ENCODE results near the gene SREK1IP1. TPM values are rescaled to one million over a fixed set of nuclear protein-coding genes. Genes with fewer than 3 reads are reported as not detected.

SREK1IP1 gene
- total and polyA plus RNA-seq, 12 donors, result 5.5 to 25.9 (median 12.5) TPM

DNA sequence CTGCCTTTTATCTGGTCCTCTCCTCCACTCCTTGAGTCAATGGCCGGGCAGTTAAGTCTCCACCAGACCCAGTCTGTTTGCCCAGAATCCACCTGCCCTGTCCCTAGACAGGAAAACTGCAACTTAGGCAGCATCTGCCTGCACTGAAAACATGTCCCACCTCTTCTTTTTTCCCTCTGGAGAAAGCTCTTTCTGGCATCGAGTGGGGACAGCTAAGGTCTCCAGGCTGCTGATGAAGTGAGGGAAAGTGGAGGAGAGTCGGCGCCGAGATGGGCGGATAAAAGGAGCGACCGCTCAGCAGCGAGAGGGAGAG, 78.4 kb downstream of the SREK1IP1 start:
- peak overlapping the region in 8 of 10 donors; percentile 17 to 45 (median 36) for H3K4me3 ChIP-seq
- H3K4me1 ChIP-seq, result peaks cover 0 to 12% (median 11%) of the 10 kb centered on the region in 9 donors
- H3K36me3 ChIP-seq, result no peaks in the 10 kb centered on the region
- intact Hi-C loops (cut with DNase I), result no loop called here
- H3K27me3 ChIP-seq, result peaks cover 7 to 63% (median 50%) of the 10 kb centered on the region in 7 donors
- TF ChIP-seq, protein P1, sequence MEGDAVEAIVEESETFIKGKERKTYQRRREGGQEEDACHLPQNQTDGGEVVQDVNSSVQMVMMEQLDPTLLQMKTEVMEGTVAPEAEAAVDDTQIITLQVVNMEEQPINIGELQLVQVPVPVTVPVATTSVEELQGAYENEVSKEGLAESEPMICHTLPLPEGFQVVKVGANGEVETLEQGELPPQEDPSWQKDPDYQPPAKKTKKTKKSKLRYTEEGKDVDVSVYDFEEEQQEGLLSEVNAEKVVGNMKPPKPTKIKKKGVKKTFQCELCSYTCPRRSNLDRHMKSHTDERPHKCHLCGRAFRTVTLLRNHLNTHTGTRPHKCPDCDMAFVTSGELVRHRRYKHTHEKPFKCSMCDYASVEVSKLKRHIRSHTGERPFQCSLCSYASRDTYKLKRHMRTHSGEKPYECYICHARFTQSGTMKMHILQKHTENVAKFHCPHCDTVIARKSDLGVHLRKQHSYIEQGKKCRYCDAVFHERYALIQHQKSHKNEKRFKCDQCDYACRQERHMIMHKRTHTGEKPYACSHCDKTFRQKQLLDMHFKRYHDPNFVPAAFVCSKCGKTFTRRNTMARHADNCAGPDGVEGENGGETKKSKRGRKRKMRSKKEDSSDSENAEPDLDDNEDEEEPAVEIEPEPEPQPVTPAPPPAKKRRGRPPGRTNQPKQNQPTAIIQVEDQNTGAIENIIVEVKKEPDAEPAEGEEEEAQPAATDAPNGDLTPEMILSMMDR (IDR thresholded peaks at IDR 0.05), result no peak
- ATAC-seq, result no peak
- no peaks in the 10 kb centered on the region for H3K9me3 ChIP-seq
- 1% methylated on average over 9 of the region's 9 CpGs for WGBS, 2 donors
- DNase-seq, result no peak
- H3K27ac ChIP-seq, result no peak overlapping the region

DNA sequence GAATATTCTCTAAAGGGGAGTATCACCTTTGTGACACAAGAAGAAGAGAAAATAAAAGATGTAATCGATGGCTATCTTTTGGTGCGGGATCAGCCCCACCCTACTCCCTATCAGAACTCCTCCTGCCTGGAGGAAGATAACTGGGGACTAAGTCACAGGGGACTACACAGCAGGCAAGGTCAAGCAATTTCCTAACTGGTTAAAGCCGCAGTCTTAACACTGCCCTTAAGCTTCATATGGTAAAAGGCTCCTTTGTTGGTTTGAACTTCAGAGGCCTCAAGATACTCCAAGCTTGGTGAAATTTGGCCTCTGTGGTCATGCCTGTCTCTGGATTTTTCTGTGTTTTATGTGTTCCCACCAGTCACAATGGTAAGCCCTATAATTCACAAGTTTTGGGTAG, 79.5 kb downstream of the SREK1IP1 start:
- intact Hi-C loops (cut with DNase I), result no loop called here
- no peaks in the 10 kb centered on the region for H3K36me3 ChIP-seq
- H3K27ac ChIP-seq, result no peak overlapping the region
- H3K27me3 ChIP-seq, result peaks cover 7 to 63% (median 50%) of the 10 kb centered on the region in 7 donors
- ATAC-seq (no peak), DNase-seq (no peak)
- 42 to 49% methylated on average over 3 of the region's 3 CpGs for WGBS, 2 donors
- TF ChIP-seq, protein P1 (IDR thresholded peaks at IDR 0.05), result no peak
- peaks cover 0 to 12% (median 11%) of the 10 kb centered on the region in 9 donors for H3K4me1 ChIP-seq
- H3K9me3 ChIP-seq, result no peaks in the 10 kb centered on the region
- H3K4me3 ChIP-seq, result no peak overlapping the region

DNA sequence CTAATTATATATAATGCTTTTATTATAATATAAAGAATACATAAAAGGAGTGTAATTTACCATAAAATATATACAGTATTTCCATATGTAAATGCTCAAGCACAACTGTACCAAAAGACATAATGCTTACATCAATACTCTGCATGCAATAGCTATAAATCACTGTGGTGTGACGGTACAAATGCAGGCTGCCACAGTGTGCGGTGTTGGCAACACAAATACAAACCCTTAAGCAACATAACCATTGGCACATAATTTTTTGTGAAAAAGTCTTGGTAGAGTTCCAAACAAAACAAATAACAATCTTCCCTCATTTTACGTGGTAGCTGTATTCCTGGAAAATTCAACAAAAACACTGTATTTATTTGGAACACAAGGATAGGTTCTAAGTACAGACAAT, 80.1 kb downstream of the SREK1IP1 start:
- no peaks in the 10 kb centered on the region for H3K9me3 ChIP-seq
- DNase-seq (no peak), ATAC-seq (no peak)
- 83% methylated on average over 3 of the region's 3 CpGs for WGBS, 2 donors
- peaks cover 7 to 58% (median 50%) of the 10 kb centered on the region in 7 donors for H3K27me3 ChIP-seq
- H3K27ac ChIP-seq, result no peak overlapping the region
- TF ChIP-seq, protein P1 (IDR thresholded peaks at IDR 0.05), result no peak
- H3K4me3 ChIP-seq, result no peak overlapping the region
- no peaks in the 10 kb centered on the region for H3K36me3 ChIP-seq
- peaks cover 0 to 12% (median 11%) of the 10 kb centered on the region in 9 donors for H3K4me1 ChIP-seq
- intact Hi-C loops (cut with DNase I), result no loop called here

DNA sequence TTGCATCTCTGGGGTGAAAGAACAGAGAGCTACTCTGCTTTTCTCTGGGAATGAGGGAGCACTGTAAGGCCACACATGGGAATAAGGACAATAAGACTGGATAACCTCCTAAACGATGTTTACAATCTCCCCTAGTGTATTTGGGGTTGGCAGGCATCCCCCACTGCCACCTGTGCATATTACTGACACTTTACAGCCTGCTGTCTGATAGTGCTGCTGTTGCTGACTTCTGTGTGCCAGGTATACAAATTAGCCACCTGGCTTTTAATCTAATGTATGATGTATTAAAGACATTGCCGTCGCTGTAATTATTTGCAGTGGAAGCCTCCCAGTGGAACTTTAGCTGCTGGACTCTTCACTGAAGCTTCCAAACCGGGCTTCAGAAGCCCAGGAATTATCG, 82.6 kb downstream of the SREK1IP1 start:
- intact Hi-C loops (cut with DNase I), result no loop called here
- no peak overlapping the region for H3K4me3 ChIP-seq
- no peaks in the 10 kb centered on the region for H3K36me3 ChIP-seq
- H3K4me1 ChIP-seq, result peaks cover 0 to 10% (median 9%) of the 10 kb centered on the region in 9 donors
- 70 to 72% methylated on average over 5 of the region's 5 CpGs for WGBS, 2 donors
- no peaks in the 10 kb centered on the region for H3K9me3 ChIP-seq
- DNase-seq, result no peak
- TF ChIP-seq, protein P1 (IDR thresholded peaks at IDR 0.05), result no peak
- H3K27me3 ChIP-seq, result peaks cover 5 to 40% (median 28%) of the 10 kb centered on the region in 7 donors
- no peak for ATAC-seq
- H3K27ac ChIP-seq, result no peak overlapping the region

All from heart right ventricle (tissue), 16 donors.